GM18511 (cell line): ENCODE data around the gene PHF23.
A peak's percentile ranks its signal among the peaks of the same experiment; 100 is the strongest.

Experiments
- ATAC-seq: cut with Tn5 transposase; IDR thresholded peaks from one replicate; pipeline ENCODE4 v1.9.1; 2021; ENCODE audit warnings: mild to moderate bottlenecking, moderate library complexity; ENCODE audit not compliant: unreplicated experiment

Gene PHF23

DNA sequence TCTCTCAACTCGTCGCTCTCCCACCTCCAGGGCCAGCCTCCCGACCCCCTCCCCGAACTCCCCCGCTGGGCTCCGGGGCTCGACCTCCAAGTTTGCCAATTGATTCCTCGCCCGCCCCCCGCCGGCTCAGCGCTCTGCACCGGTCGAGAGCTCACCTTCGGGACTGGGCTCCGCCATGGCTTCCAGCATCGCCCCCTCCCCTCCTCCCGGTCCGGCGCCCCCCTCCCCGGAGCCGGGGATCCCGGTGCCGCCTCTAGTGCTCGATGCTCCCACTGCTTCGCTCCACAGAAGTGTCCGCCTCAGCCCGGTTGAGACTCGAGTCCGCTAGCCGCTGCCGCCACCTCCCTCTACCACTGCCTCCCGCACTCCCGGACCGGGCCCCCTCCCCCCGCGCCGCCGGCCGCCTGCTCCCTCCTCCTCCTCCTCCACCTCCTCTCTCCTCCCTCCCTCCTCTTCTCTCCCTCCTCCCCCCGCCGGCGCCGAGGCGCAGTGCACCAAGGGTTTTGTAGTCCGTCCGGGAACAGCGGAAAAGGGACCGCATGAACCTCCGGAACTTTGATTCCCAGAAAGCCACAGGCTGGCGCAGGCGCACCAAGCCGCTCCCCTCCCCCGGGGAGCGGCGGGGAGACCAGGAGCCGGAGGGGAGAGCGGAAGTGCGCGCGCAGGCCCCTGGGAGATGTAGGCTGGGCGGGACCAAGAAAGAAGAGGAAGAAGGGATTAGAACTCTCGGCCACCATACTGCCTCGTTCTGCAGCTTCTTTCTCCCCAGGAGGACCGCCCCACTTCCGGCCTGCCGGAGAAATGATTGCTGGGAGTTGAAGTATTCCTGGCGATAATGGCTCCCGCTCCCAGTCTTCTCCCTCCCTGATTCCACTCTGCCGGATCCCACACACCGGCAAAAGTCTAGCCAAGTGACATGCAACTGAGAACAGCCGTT is at the start of gene PHF23:
Gene PHF23 (minus strand): TSS at position 367 of the 937 bp plus-strand sequence. CDS start 178 bp downstream, at position 189.
- ATAC-seq: peak; percentile 56

GRCh38 chr17:7285679-7286078 is 46.4 kb upstream of the PHF23 start:
- no peak for ATAC-seq

DNA sequence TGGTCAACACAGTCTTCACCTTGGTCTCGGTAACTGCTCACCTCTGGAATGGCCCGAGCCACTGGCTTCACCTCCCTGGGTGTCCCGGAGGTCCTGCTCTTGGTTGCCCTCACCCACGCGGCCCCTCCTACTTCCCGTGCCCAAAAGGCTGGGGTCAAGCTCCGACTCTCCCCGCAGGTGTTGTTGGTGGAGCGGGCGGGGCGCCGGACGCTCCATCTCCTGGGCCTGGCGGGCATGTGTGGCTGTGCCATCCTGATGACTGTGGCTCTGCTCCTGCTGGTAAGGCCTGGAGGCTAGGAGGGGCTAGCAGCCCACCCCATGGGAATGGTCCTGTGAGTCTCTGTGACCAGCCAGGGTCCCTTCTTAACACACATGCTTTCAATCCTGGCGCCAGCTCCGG is 45.7 kb upstream of the PHF23 start:
- ATAC-seq: no peak

DNA sequence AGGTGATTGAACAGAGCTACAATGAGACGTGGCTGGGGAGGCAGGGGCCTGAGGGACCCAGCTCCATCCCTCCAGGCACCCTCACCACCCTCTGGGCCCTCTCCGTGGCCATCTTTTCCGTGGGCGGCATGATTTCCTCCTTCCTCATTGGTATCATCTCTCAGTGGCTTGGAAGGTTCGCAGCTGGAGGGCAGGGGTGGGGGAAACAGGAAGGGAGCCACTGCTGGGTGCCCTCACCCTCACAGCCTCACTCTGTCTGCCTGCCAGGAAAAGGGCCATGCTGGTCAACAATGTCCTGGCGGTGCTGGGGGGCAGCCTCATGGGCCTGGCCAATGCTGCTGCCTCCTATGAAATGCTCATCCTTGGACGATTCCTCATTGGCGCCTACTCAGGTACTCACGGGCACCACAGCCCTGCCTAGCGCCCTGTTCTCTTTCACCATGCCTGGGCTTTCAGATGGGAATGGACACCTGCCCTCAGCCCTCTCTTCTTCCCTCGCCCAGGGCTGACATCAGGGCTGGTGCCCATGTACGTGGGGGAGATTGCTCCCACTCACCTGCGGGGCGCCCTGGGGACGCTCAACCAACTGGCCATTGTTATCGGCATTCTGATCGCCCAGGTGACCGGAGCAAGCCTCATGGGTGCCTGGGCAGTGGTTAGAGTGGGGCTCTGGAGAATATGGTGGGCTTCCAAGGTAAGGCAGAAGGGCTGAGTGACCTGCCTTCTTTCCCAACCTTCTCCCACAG is 44.4 kb upstream of the PHF23 start:
- ATAC-seq: no peak

- no peak for ATAC-seq
Observed at GRCh38 chr17:7282752-7283321, 43.6 kb upstream of the PHF23 start.

DNA sequence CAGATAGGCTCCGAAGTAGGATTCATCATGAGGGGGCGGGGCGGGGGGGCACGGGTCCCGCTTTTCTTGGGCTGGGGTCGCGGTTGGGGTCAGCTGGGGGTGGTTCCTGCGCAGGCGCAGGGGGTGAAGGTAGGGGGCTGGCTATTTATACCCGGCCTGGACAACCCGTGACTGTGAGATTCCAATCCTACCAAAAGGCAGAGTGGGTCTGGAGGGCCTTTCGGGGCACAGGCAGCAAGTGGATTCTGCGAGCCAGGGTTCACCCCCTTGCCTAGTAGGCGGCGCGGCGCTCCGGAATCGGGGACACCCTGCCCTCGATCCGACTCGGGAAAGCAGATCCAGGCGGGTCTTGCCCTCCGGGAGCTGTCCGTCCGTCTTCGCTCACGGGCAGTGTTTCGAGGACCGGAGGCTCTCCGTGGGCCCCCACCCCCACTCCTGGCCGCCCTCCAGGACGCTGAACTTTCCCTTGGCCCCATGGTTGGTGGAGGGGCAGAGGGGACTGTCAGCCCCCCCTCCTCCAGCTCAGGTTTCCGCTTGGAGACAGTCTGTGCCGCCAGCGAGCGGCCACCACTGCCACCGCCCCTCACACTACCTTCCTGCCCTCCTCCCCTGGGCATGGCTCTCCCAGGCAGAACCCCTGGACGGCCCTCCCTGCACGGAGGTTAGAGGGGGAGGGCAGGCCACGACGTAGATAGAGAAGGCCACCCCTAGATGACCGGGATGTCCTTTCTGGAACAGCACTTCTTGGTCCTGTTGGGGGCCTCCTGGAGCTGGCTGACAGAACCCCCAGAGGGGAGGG is 42.9 kb upstream of the PHF23 start:
- ATAC-seq: no peak

- ATAC-seq: peak; percentile 60
Observed at GRCh38 chr17:7281074-7281952, 42.1 kb upstream of the PHF23 start, which contains the start of gene SLC2A4. SLC2A4 (plus strand) TSS chr17:7281718; CDS start chr17:7281935, 217 bp downstream.

DNA sequence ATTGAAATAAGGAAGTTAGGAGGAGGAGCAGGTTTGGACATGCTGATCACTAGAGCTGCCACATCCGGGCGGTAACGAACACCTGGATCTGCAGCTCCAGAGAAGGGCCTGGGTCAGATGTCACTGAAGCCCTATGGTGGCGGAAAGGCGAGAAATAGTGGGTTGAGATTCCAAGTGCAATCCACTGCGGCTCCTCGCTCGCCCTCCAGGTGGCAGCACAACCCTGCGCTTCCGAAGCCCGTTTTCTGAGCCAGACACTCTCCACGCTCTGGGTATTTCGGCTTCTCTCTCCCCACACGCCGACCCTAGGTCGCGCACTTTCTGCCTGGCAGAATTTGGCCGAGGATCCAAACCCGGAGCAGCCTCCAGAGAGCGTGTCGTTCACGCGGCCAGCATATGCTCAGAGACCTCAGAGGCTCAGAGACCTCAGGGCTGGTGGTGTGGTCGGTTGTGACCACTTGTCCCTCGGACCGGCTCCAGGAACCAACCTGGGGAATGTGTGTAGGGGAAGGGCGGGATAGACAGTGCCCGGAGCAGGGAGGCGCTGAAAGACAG is 41.3 kb upstream of the PHF23 start:
- ATAC-seq: no peak

- ATAC-seq: no peak
Observed at GRCh38 chr17:7279448-7279847, 40.2 kb upstream of the PHF23 start.

DNA sequence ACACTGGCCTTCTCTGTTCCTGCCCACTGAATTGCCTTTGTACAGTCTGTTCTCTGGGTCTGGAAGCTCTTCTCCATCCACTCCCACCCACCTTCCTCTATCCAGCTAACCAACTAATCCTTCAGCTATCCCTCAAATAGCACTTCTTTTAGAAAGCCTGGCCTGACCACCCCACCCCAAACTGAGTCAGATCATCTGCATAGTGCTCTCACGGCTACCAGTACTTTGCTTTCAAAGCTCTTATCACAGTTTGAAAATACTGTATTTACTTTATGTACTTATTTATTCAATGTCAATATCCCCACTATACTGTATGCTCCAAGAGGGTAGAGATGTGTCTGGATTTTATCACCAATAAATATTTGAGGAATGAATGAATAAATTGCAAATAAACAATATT is 27.5 kb upstream of the PHF23 start:
- ATAC-seq: no peak

- no peak for ATAC-seq
Observed at GRCh38 chr17:7263801-7264078, 24.5 kb upstream of the PHF23 start.

DNA sequence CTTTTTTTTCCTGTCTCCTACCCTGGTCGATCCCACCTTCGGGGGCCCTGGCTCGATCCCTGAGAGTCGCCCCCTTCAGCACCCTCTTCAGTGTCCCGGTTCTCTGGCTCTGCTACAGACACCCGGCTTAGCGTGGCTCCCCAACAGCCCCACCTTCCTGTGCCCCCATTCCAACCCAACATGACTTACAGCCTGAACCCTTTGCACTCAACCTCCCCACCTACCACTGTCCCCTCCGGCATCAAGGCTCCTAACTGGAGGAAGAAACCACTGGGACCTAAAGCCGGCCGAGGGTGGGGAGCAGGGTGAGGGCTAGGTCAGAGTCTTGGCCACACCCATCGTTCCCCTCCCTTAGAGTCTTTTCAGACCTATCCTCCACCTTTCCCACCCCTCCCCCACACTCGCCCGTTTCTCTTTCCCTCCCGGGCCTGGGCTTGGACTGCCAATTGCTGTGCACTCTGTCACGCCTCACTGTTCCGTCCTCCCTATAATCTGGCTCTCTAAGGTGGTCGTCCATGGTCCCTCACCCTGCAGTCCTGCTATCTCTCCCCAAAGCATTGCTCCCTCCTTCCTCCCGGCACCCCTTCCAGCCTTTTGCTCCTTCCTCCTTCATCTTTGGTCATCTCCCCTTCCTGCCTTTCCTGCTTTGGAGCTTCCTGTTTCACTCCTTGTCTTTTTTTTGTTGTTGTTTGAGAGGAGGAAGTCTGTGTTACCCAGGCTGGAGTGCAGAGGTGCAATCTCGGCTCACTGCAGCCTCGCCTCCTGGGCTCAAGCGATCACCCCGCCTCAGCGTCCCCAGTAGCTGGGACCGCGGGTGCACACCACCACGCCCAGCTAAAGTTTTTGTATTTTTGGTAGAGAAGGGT is 23.9 kb upstream of the PHF23 start:
- no peak for ATAC-seq

DNA sequence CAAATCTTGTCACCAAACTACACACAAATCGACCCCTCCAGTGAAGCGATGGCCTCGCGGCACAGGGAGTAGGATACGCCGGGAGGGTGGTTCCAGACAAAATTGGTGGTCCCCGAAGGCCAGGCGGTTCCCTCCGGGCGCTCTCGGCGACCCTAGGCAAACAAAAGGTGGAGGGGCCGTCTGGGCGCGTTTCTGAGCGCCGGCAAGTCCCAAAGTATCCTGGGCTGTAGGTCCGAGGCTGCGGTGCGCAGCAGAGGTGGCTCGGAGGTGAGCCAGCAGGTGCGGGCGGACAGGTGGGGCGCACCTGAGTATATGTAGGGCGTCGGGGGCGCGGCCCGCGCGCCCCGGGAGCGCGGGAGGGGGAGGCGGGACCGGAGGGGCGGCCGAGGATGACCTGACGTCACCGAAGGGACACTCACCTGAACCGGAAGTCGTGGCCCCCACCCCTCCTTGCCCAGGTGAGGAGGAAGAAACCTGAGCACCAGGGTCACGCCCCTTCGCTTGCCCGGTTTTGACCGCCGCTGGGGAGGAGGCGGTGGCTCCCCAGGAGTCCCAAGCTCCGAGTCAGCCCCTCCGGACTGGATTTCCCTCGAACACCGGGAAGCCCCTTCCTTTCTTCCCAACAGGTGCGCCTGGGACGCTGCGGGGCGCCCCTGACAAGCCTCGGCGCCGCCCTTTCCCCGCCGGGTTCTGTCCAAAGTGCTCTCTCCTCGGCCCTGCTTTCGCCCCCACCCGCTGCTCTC is 23.1 kb upstream of the PHF23 start, which contains the start of gene CLDN7:
Gene CLDN7 (minus strand): TSS at position 287 of the 743 bp plus-strand sequence. CDS start 435 bp downstream, outside the sequence.
- no peak for ATAC-seq

DNA sequence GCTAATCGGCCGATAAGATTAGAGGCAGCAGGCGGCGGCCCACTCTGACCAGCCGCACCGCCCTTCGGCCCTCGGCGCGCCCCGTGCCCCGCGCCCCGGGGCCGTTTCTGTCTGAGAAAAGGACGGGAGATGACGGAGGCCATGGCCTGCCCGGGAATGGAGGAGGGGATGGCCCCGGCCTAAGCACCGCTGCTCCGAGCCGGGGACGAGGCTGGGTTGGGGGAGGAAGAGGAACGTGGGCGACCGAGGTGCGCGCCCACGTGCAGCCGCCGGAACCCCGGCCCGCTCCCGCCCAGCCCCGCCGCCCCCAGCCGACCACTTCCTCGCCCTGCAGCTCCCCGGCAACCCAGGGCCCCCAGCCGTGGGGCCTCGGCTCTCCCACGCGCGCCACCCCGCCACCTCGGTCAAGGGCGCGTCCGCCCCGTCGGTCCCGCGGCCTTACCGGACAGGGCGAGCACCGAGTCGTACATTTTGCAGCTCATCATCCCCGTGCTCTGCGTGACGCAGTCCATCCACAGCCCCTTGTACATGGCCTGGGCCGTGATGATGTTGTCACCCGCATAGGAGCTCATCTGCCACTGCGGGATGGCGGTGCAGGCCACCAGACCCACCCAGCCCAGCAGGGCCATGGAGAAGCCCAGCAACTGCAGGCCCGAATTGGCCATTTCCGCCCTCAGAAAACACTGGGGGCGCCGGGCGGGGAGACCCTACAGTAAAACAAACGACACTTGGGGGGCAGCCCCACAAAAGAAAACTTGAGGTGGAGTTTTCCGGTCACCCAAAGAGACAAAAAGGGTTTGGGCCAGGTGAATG is 22.3 kb upstream of the PHF23 start:
- no peak for ATAC-seq

GRCh38 chr17:7260651-7261378 is 21.6 kb upstream of the PHF23 start:
- ATAC-seq: no peak

DNA sequence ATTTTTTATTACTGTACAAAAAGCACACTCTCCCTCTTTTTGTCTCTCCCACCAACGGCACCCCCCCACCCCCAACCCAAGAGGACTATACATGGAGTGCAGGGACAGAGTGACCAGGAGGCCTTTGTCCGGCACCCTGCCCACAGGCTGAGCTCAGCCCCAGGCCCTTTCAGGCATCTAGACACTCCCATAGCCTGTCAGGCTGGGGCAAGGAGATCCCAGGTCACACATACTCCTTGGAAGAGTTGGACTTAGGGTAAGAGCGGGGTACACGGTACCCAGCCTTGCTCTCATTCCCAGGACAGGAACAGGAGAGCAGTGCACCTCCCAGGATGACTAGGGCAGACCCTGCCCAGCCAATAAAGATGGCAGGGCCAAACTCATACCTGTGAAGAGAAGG is 20.9 kb upstream of the PHF23 start:
- no peak for ATAC-seq

DNA sequence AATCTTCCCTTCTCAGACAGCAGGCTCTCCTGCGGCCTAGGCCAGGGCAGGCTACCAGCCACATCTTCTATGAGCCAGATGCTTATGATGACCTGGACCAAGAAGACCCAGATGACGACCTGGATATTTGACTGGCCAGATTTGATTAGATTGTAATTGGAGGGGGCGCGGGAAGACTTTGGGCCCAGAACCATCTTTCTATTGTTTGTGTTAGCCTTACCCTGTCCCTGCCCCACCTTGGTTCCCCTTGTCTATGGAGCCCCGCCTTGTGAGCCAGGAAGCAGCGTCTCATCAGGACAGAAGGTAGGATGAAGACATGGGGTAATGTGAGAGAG is 20.3 kb upstream of the PHF23 start:
- no peak for ATAC-seq
